HS-5 (cell line): ENCODE measurements around the gene TMIGD1.

Source experiments
- DNase-seq: peaks from one replicate; pipeline ENCODE4 v3.0.0-alpha.2; 2012; ENCODE audit warnings: low read depth

TMIGD1 gene, protein sequence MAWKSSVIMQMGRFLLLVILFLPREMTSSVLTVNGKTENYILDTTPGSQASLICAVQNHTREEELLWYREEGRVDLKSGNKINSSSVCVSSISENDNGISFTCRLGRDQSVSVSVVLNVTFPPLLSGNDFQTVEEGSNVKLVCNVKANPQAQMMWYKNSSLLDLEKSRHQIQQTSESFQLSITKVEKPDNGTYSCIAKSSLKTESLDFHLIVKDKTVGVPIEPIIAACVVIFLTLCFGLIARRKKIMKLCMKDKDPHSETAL

DNA sequence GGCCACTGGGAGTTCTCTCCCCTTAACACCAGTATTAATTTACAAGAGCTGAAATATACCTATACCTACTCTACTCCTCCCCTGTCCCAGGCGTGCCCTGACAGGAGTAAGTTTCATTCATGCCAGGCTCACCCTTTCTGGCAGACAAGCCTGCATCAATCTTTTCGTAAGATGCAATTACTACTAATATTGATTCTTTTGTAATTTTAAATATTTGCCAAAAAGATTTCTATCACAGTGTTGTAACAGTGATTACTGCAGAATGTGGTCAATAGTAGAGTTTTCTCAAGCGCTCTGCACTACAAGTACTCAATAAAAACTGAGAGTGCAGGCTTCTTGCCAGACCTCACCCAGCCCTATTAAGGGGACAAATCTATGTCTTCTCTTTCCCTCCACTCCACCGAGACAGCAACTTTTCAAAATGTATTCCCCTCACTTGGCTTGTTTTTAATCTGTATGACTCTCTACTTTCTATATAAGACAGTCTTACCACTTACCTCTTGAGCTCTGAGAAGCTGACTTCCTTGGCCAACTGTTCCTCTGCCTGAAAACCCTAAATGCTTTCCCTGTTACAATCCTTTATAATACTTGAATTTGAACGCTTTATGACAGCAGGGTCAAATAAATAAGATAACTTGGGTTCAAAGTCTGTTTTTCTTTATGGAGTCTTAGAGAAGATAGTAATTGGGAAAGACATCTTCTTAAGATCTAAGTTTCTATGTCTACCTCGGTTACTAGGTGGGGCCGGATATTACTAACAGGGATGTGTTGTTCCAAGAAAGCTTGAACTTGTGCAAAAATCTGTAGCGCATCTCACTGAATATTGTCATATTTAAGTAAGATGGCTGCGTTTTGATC is at the start of gene TMIGD1:
Gene TMIGD1, minus strand, starts transcription at position 555 of the 858 bp plus-strand sequence. CDS start 1,924 bp downstream, outside the sequence.
- no peak for DNase-seq

DNA sequence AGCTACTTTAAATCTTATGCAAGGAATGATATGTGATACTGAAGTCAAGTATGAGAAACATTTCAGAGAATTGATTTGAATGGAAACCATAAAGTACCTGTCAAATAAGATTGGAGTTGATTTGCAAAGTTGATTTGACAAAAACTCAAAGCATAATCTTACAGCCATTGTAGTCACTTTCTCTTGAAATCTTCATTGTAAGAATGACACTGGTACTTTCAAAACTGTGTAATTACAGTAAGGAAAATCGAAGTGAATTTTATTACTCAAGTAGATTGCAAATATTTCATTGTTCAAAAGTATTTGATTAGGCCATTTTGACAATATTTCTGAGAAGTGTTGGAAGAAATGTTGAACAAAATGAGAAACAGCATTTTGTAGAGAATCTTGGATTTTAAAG is 48.5 kb upstream of the TMIGD1 start:
- no peak for DNase-seq

DNA sequence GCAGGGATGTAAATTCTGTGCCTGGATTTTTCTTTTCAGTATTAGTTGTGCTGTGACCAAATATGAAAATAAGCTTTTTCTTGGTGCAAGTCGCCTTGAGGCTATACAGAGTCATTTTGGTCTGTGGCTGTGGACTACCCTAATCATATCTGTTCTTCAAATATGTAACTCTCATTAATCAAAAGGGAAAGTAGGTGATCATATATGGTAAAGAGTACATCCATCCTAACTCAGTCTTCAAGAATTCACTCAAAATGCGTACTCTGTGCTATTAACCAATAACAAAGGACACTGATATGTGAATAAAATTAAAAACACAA is 47.4 kb upstream of the TMIGD1 start:
- no peak for DNase-seq

DNA sequence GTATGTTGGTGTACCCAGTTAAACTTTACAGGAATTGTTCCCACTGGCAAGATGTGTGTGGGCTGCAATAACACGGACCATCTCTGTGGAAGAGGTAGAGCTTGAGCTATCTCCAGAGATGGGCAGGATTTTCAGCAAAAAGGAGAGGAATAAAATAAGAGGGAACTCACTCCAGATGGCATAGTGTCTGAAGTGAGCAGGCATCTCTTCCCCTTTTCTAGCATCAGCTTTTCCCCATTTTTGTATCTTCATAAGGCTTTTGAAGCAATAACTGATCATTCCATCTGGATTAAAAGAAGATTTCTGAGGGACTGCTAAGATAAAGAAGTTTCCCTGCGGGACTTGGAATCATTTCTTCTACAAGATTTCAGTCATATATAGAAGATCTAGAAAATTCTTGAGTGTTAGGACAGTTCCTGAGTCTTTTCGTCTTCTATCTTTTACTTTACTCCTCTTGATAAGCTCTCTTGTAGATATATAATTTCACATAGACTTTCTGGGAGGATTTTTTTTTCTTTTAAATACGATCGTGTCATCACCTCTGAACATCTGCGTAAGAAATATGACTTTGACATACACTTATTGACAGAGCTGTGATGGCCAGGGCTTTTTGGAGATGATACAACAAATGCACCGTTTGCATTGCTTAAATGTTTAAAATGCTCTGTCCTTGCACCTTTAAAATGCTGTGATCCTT is 46.9 kb upstream of the TMIGD1 start:
- no peak for DNase-seq

DNA sequence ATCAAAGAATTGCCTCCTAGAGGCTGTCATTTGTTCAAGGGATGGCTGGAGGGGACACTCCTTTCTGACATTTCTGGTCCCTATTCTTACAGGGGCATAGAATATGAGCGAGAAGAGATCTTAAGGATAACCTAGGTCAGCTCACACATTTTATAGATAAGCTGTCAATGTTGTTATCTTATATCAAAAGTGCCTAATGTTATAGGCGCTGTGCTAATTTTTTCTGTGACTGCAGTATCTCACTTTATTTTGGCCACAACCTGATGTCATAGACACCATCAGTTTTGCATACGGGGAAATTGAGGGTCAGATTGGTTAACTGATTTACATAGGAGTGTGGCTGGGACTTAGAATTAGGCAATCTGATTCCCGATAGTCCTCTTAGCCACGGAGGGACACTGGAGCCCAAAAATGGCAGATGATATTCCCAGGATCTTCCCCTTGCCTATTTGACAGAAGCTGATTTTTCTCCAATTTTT is 46.1 kb upstream of the TMIGD1 start:
- DNase-seq, result no peak

DNA sequence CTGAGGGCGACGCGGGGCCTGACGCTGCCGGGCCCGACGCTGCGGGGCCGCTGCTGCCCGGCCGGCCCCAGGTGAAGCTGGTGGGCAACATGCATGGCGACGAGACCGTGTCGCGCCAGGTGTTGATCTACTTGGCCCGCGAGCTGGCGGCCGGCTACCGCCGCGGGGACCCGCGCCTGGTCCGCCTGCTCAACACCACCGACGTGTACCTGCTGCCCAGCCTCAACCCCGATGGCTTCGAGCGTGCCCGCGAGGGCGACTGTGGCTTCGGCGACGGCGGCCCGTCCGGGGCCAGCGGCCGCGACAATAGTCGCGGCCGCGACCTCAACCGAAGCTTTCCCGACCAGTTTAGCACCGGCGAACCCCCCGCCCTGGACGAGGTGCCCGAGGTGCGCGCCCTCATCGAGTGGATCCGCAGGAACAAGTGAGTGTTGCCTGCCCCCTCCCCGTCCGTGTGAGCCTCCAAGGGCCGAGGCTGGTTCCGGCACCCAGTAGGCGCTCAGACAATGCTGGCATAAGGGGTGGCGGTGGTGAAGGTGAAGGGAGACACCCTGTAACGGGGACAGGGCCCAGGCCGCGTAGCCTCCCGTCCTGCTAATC is 45.5 kb upstream of the TMIGD1 start:
- DNase-seq, result no peak

DNA sequence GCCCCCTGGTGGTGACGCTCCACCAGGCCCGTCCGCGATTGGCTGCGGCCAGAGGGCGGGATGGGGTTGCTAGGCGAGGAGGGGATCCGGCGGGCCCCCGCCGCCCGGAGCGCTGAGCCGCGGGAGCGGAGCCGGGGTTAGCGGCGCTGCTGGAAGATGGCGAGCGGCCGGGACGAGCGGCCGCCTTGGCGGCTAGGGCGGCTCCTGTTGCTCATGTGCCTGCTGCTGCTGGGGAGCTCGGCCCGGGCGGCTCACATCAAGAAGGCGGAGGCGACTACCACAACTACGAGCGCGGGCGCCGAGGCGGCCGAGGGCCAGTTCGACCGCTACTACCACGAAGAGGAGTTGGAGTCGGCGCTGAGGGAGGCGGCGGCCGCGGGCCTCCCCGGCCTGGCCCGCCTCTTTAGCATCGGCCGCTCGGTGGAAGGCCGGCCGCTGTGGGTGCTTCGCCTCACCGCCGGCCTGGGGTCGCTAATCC is 45.0 kb upstream of the TMIGD1 start, which contains the start of gene CPD:
Gene CPD, plus strand, starts transcription at position 103 of the 478 bp plus-strand sequence. Its CDS starts 54 bp downstream, at position 157.
- peak; percentile 65 for DNase-seq

DNA sequence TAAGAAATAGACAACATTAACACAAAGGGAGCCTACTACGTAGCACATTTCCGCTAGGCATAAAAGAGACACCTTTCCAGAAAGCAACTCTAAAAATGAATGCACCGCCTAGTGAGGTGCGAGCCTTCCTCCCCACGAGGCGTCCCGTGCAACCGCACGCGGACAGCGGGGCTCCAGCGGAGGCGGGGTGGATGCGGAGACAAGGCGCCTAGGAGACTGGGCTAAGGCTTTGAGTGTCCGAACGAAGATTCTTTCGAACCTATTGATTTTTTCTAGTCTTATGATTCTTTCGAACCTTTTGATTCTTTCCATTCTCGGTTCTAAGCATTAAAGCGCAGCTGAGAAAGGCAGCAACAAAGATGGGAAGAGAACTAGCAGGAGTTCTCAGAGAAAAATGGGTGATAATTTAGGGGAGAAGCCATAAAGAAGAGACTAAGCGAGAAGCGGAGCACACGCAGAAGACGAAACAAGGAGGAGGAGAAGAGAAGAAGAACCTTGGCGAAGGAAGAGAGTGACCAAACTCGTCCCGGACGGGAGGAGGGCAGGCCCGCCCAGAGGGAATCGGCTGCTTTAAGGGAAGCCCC is 44.5 kb upstream of the TMIGD1 start:
- DNase-seq, result no peak

DNA sequence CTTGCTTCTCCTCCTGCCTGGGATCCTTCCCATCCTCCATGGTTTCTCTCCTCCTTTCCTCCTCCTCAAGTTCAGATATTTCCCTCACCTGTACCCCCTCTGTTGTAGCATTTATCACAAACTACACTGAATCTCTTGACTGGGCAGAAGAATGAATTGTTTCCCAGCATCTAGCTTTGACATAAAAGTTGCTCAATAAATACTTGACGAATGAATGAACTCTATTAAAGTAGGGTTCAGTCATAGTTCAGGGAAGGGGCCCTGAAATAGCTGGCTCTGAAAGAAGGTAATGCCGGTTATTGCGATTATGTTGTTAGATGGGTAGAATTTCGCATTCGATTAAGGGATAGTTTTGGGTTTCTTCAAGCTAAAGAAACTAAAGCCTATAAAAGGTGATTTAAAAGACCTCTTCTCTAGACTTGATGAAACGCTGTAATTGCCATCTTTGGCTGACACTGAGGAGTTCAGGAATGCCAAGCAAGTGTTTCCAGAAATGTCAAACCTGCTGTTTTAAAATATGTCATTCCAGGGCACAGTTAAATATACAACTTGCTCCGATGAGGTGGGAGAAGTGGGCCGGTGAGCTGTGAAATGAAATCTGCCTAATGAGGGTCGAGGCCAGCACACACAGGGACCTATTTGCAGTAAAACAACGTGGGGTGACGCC is 43.9 kb upstream of the TMIGD1 start:
- DNase-seq, result no peak

DNA sequence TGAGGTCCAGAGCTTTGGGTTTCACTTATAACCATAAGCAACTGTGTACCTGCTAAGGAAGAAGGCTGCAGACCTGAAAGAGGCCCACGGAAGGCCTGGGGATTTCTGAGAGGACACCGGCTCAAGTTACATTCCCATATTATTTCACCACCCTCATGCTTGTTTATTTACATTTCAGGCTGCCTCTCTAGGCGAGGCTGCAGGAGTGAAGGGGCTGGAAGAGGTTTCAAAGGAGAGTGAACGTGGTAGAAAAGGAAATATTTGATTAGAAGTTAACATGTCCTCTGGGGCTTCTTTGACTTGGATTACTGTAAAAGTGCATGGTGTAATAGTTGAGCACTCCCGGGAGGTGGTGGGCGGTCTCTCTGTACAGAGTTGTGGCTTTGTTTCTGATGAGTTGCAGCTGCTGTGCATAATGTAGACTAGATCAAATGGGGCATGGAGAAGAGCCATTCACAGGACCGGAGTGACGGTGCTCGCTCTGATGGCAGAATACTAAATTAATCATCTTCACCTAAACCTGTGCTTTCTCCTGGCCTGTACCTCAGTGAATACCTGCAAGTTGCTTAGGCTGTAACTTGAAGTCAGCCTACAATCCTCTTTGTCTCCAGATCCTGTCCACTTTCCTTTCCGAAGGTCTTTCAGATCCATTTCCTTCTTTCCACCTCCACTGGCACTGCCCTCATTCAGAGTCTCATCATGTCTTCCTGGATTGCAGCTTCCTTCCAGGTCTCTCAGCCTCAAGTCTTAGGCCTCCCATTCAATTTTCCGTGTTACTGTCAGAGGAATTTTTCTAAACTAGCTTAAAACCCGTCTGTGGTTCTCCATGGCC is 43.0 kb upstream of the TMIGD1 start:
- DNase-seq, result no peak

DNA sequence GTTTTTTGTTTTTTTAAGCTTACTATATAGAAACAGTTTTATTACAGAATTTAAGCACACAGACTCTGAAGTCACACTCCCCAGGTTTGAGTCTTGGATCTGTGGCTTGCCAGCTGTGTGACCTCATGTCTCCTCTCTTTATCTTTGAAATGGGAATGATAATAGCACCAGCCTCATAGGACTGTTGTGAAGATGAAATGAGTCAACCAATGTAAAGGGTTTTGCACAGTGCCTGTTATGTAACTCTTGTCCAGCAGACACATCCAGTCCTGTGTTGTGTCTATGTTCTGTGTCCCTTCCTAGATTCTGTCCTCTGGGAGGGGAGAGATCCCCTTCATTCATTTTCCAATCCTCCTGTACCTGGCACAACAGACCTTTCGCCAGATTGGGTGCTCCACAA is 41.8 kb upstream of the TMIGD1 start:
- no peak for DNase-seq

DNA sequence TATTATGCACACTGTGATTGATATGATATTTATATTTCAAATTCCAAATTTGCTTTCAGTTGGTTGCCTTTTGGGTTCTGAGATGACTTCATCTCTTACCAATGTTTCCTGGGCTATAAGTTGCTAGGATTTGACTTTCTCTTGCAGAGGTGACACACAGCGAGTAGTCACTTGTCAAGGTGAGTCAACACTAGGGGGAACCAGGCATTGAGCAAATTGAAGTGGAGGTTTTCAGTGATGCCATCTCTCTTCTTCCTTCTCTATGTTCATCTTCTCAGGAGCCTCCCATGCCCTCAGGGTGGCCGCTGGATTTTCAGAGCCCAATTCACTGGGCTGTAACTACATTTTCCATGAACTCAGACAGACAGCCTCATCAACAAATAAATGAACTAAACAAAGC is 38.9 kb upstream of the TMIGD1 start:
- DNase-seq, result peak; percentile 39

DNA sequence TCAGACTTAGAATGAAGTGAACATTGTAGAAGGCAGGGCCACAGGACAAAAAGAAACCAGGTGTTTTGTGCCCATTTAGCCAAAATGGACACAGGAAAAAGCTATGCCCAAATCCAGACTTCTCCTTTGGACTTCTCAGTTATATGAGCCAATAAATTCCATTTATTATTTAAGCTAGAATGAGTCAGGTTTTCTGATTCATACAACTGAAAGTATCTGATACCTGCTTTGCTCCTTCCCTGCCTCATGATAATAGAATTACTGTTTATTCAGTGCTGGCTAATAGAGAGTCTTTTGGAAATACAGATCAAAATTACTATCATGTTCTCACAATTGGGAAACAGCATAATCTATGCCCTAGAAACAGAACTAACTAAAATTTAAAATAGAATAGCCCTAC is 36.1 kb upstream of the TMIGD1 start:
- DNase-seq, result no peak

DNA sequence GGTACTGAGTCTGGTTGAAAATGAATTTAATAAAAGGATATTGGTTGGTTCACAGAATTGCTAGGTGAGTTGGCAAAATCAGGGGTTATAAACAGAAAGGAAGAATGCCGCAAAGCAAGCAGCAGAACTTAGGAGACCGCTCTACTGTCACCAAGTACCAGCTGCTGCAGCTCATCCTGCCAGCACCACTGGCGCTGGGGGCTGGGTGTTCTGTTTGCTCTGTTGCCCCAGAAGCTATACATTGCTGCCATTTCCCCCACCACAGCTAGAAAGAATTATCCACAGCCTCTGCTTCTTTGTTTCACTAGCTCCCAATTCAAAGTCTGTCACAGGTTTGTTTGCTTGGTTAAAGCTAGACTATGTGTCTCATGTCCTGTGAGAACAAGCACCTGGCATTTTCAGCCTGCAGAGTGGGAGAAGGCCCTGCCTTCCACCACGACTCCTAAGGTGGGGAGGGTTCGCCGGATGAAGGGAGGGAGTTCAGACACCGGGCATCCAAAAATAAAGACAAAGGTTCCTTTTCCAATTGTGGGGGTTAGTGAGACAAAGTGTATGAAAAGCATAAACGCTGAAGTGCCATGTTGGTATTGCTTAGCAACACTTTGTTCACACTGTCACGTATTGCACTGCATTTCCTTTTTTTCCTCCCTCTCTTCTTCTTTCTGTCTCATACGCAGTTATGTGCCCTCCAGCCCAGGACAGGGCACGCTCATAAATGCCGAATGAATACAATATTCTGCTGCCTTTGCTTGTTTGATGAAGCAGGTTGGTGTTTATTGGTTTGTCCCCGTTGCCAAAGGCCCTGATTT is 35.3 kb upstream of the TMIGD1 start:
- no peak for DNase-seq

DNA sequence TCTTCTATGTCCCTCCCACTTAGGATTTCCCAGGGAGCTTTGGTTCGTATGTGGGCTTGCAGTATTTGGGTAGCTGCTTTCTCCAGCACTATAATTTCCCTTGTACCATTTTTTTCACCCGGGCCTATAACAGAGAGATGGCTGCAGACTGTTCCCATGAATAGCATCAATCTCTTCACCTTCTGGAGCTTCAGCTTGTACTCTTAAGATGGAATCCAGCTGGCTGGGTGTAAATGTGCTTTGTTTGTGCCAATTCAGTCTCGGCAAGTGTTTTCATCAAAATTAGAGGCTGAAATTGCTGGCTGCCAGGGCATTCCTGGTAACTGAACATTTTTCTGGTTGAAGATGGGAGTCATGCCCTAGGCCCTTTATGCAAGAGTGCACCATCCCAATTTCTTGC is 32.7 kb upstream of the TMIGD1 start:
- no peak for DNase-seq

DNA sequence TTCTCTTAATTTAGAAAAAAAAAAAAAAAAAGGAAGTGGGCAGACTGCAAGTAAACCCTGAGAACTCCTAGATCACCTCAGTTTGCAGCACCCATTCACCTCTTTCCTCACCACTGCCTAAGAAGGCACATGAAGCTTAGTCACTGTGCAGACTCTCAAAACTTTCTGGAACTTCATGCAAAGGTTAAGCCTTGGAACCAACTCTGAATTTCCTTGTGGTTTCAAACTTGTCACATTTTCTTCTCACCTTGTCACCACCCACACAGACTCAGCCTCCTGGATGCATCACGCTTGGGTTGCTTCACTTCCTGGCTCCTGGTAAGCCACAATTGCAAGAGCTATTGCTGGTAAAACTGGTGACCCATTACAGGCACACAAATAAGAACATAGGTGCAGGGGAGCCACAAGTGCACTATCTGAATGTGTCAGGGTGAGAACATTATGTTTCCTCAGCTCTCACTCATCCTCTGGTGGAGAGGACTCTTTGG is 29.9 kb upstream of the TMIGD1 start:
- DNase-seq, result no peak

DNA sequence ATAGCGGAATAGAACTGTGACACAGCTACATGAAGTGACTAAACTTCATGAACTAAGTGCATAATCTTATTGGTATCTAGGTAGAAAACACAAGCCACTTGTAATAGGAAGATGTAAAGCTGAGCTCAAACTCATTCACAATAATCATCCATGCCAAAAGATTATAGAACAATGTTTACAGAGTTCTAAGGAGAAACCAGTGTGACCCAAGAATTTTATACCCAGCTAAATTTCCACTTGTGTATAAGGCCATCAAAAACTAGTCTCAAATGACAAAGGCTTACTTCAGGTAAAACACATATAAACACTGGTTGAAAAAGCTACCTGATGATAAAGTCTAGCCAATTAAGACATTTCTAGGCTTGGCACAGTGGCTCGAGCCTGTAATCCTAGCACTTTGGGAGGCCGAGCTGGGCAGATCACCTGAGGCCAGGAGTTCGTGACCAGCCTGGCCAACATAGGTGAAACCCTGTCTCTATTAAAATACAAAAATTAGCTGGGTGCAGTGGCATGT is 28.0 kb upstream of the TMIGD1 start:
- no peak for DNase-seq

DNA sequence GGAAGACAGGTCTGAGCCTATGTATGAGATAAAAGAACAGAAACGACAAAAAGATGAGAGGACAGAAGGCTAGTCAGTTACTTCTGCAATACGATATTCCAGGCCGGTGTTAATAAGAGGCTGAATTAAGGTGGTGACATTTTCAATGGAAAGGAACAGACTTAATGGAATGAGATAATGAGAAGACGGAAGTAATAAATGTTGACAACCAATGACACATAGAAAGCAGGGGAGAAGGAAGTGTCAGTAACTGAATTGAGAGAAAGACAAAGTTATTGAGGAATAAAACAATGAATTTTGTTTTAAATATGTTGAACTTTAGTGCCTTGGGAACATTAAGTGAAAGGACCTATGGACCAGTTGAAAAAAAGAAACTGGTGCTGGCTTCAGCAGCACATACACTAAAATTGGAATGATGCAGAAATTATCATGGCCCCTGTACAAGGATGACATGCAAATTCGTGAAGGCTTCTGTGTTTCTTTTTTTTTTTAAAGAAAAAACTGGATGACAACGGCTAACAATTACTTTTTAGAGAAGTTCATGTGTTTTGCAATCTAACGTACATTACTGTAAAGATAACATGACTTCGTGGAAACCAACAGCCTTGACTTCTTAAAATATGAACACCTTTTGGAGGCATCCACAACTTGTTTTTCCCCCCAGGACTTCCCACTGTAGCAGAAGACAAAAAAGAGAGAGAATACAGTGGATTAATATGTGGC is 26.4 kb upstream of the TMIGD1 start:
- no peak for DNase-seq
